ENCODE data around the gene CCDC194. TPM values are rescaled to one million over a fixed set of nuclear protein-coding genes. Genes with fewer than 3 reads are reported as not detected.

CCDC194 gene
- total and polyA plus RNA-seq, 7 donors, result 0.13 to 0.51 TPM; not detected in 5

DNA sequence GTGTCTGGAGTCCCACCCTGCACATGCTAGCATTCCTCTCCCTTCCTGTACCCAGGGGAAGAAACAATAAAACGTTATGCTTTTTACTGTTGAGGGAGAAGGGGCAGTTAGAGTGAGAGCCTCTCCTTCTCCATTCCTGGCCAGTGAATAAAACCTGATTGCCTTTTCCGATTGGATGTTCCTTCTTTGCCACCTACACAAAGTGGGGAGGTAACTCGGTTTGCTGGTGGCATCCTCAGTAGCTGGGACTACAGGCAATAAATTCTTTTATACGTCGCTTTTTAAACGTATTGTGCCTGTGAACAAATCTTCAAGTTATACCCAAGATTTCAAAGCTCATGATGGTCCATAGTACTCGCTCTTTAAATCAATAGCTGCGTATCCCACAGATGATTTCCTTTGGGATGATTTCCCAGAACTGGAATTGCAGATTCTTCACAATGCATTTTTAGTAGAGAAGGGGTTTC is 25.2 kb upstream of the CCDC194 start:
- DNase-seq, result no peak
- H3K9me3 ChIP-seq, result no peaks in the 10 kb centered on the region
- peaks cover 0 to 11% of the 10 kb centered on the region in 2 donors for H3K36me3 ChIP-seq (ENCODE audit: insufficient read depth in 1 of 2, low read depth in 1 of 2)
- H3K4me1 ChIP-seq, result peaks cover 5% of the 10 kb centered on the region
- TF ChIP-seq, protein P1, sequence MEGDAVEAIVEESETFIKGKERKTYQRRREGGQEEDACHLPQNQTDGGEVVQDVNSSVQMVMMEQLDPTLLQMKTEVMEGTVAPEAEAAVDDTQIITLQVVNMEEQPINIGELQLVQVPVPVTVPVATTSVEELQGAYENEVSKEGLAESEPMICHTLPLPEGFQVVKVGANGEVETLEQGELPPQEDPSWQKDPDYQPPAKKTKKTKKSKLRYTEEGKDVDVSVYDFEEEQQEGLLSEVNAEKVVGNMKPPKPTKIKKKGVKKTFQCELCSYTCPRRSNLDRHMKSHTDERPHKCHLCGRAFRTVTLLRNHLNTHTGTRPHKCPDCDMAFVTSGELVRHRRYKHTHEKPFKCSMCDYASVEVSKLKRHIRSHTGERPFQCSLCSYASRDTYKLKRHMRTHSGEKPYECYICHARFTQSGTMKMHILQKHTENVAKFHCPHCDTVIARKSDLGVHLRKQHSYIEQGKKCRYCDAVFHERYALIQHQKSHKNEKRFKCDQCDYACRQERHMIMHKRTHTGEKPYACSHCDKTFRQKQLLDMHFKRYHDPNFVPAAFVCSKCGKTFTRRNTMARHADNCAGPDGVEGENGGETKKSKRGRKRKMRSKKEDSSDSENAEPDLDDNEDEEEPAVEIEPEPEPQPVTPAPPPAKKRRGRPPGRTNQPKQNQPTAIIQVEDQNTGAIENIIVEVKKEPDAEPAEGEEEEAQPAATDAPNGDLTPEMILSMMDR (IDR thresholded peaks at IDR 0.05), result no peak
- peak overlapping the region; percentile 95 for H3K4me3 ChIP-seq
- intact Hi-C loops (cut with DNase I), result no loop called here
- H3K27ac ChIP-seq, result peak overlapping the region; percentile 89
- H3K27me3 ChIP-seq (ENCODE audit: insufficient read depth in 3 of 3, low read length in 2 of 3), result peaks cover 0 to 29% (median 2%) of the 10 kb centered on the region in 3 donors
- WGBS, 3 donors, result 16 to 24% (median 20%) methylated on average over 8 of the region's 8 CpGs
- ATAC-seq, result no peak

DNA sequence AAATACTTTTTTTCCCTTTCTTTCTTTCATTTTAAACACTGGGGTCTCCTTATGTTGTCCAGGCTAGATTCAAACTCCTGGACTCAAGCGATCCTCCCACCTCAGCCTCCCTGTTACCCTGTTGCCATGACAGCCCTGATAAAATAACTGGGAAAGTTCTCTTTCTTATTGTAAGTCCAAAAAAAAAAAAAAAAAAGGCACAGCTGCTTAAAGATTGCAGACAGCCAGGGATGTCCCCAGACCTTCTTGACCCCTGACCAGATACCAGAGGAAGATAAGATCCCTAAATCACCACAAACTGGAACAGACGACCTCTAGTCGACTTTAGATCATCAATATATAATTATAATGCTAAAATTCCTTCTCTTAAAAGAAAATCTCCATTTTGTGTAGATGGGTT is 24.7 kb upstream of the CCDC194 start:
- Histone ChIP-seq H3K27ac (peak overlapping the region; percentile 89), H3K4me3 (peak overlapping the region; percentile 95), H3K27me3 (ENCODE audit: insufficient read depth in 3 of 3, low read length in 2 of 3) (peaks cover 0 to 34% (median 2%) of the 10 kb centered on the region in 3 donors), H3K9me3 (no peaks in the 10 kb centered on the region), H3K36me3 (ENCODE audit: insufficient read depth in 1 of 2, low read depth in 1 of 2) (peaks cover 0 to 11% of the 10 kb centered on the region in 2 donors), H3K4me1 (peaks cover 5% of the 10 kb centered on the region)
- 44 to 64% (median 57%) methylated on average over 3 of the region's 3 CpGs for WGBS, 3 donors
- TF ChIP-seq, protein P1 (IDR thresholded peaks at IDR 0.05), result no peak
- ATAC-seq (no peak), DNase-seq (no peak)
- intact Hi-C loops (cut with DNase I), result no loop called here

DNA sequence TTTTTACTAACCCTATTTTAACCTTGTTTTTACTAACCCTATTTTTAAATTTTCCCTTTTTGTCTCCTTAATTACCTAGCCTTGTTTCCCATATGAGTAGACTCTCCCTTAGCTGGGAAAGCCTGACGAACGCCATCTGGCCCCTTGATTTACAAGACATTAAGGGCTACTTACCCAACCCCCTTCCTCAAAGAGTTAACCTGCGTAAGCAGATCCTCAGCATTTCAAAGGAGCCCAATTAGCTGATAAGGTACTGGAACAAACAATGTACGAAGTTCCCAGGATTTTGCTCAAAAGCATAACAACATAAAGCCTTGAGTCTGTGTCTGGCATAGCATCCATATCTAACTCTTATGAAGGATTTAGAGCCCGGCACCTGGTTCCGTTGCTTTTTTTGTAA is 21.1 kb upstream of the CCDC194 start:
- no peak for ATAC-seq
- intact Hi-C loops (cut with DNase I), result no loop called here

DNA sequence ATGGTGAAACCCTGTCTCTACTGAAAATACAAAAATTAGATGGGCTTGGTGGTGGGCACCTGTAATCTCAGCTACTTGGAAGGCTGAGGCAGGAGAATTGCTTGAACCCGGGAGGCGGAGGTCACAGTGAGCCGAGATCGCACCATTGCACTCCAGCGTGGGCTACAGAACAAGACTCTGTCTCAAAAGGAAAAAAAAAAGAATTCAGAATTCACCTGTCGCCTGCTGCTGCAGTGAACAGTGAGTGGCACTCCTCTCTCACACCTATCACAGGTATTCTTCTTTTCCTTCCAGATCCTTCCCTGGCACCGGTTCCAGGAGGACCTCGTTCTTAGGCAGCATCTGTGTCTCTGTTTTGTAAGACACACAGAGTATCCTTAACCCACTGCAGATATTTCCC is 20.1 kb upstream of the CCDC194 start:
- H3K9me3 ChIP-seq, result no peaks in the 10 kb centered on the region
- H3K4me3 ChIP-seq, result no peak overlapping the region
- TF ChIP-seq, protein P1 (IDR thresholded peaks at IDR 0.05), result no peak
- DNase-seq (no peak), ATAC-seq (no peak)
- H3K27ac ChIP-seq, result no peak overlapping the region
- no peaks in the 10 kb centered on the region for H3K36me3 ChIP-seq (ENCODE audit: insufficient read depth in 1 of 2, low read depth in 1 of 2)
- intact Hi-C loops (cut with DNase I), result no loop called here
- H3K27me3 ChIP-seq (ENCODE audit: insufficient read depth in 3 of 3, low read length in 2 of 3), result peaks cover 0 to 52% (median 2%) of the 10 kb centered on the region in 3 donors
- peaks cover 3% of the 10 kb centered on the region for H3K4me1 ChIP-seq
- WGBS, 3 donors, result 84 to 88% (median 87%) methylated on average over 8 of the region's 8 CpGs

More for the DNA sequence above, 21.1 kb upstream of the CCDC194 start:
- no peaks in the 10 kb centered on the region for H3K9me3 ChIP-seq
- no peak overlapping the region for H3K27ac ChIP-seq
- WGBS, 3 donors, result 65 to 70% (median 67%) methylated on average over 6 of the region's 6 CpGs
- TF ChIP-seq, protein P1 (IDR thresholded peaks at IDR 0.05), result no peak
- no peak overlapping the region for H3K4me3 ChIP-seq
- H3K36me3 ChIP-seq (ENCODE audit: insufficient read depth in 1 of 2, low read depth in 1 of 2), result no peaks in the 10 kb centered on the region
- peaks cover 5% of the 10 kb centered on the region for H3K4me1 ChIP-seq
- H3K27me3 ChIP-seq (ENCODE audit: insufficient read depth in 3 of 3, low read length in 2 of 3), result peaks cover 0 to 52% (median 2%) of the 10 kb centered on the region in 3 donors
- no peak for DNase-seq

DNA sequence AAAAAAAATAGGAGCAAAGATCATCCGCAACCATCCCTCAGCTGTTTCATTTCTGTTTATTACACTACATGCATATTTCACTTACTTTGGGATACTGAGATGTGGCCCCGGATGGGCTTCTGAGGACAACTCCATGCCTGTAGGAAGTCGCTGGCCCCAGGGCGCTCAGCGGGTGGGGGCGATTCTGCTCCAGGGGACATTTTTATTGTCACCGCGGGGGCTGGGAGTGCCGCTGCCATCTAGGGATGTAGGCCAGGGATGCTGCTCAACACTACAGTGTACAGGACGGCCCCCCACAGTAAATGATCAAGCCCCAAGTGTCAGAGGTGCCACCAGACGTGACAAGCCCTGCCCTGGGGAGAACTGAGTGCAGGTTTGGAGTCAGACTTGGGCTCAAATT is 17.8 kb upstream of the CCDC194 start:
- no peak overlapping the region for H3K4me3 ChIP-seq
- H3K9me3 ChIP-seq, result no peaks in the 10 kb centered on the region
- DNase-seq (no peak), ATAC-seq (no peak)
- no peaks in the 10 kb centered on the region for H3K4me1 ChIP-seq
- no peaks in the 10 kb centered on the region for H3K36me3 ChIP-seq (ENCODE audit: insufficient read depth in 1 of 2, low read depth in 1 of 2)
- intact Hi-C loops (cut with DNase I), result no loop called here
- peaks cover 0 to 47% (median 2%) of the 10 kb centered on the region in 3 donors for H3K27me3 ChIP-seq (ENCODE audit: insufficient read depth in 3 of 3, low read length in 2 of 3)
- TF ChIP-seq, protein P1 (IDR thresholded peaks at IDR 0.05), result no peak
- 65 to 76% (median 71%) methylated on average over 11 of the region's 11 CpGs for WGBS, 3 donors
- no peak overlapping the region for H3K27ac ChIP-seq
